HEK293 (cell line): ENCODE results near the gene DGKG.

Experiments
- CTCF ChIA-PET: fragments of 350-600 bp; formaldehyde crosslinking; extraction: SDS; loops from one replicate; lab custom pipeline; 2021; ENCODE audit warnings: antibody characterized with exemption; lab: Yijun Ruan, JAX
- POLR2A ChIA-PET: fragments of 300-600 bp; formaldehyde crosslinking; extraction: SDS; loops from one replicate; lab custom pipeline; 2020; ENCODE audit warnings: antibody characterized with exemption, inconsistent platforms; lab: Yijun Ruan, JAX
- H3K27ac ChIP-seq: fragments of 200-500 bp; sonication (Bioruptor generic); 2 replicates; pipeline ENCODE4 v1.5.1; 2014; ENCODE audit warnings: low read depth, low read length, control low read depth, inconsistent platforms; ENCODE audit errors: extremely low read depth
- H3K36me3 ChIP-seq, 2 experiments: fragments of 200-500 bp in 1 of 2; sonication (Bioruptor generic) in 1 of 2; 1 replicate in 1 of 2; 2 replicates in 1 of 2; pipeline ENCODE4 v1.5.1; 2014 to 2017; ENCODE audit warnings: inconsistent platforms in 2 of 2, low read length in 2 of 2; ENCODE audit not compliant: control insufficient read depth in 2 of 2, insufficient read depth in 1 of 2
- H3K4me1 ChIP-seq: fragments of 200-500 bp; sonication (Bioruptor generic); 2 replicates; pipeline ENCODE4 v1.5.1; 2014; ENCODE audit warnings: mild to moderate bottlenecking, low read length, inconsistent platforms; ENCODE audit not compliant: control insufficient read depth, insufficient read depth
- H3K4me3 ChIP-seq: 2 replicates; pipeline ENCODE4 v1.5.1; 2011; ENCODE audit warnings: low read depth, mild to moderate bottlenecking, control low read depth, low read length, moderate library complexity
- H3K9me3 ChIP-seq: fragments of 200-500 bp; sonication (Bioruptor generic); 2 replicates; pipeline ENCODE4 v1.5.1; 2014; ENCODE audit warnings: low read depth, low read length, inconsistent platforms; ENCODE audit not compliant: control insufficient read depth, insufficient read depth
- GFI1B ChIP-seq: fragments of 450-650 bp; formaldehyde crosslinking; IDR thresholded peaks from 2 replicates; pipeline ENCODE4 v1.5.1; 2016; ENCODE audit warnings: missing biosample characterization, missing genetic modification characterization
- IKZF3 ChIP-seq: fragments of 450-650 bp; IDR thresholded peaks from 2 replicates; pipeline ENCODE4 v1.5.0; 2018; ENCODE audit warnings: missing biosample characterization, mild to moderate bottlenecking, missing genetic modification characterization, moderate library complexity
- KLF9 ChIP-seq: fragments of 450-650 bp; formaldehyde crosslinking; IDR thresholded peaks from 2 replicates; pipeline ENCODE4 v1.5.1; 2016; ENCODE audit warnings: missing biosample characterization, missing genetic modification characterization, low read depth
- MEIS1 ChIP-seq: sonication (generic); formaldehyde crosslinking; IDR thresholded peaks from 2 replicates; pipeline ENCODE4 v1.8.1; 2022; ENCODE audit warnings: missing genetic modification reagents, mild to moderate bottlenecking, borderline replicate concordance
- PBX3 ChIP-seq: sonication (generic); formaldehyde crosslinking; IDR thresholded peaks from 2 replicates; pipeline ENCODE4 v1.8.1; 2022; ENCODE audit warnings: mild to moderate bottlenecking, moderate library complexity, missing genetic modification reagents
- RBAK ChIP-seq: fragments of 450-650 bp; formaldehyde crosslinking; IDR thresholded peaks from 2 replicates; pipeline ENCODE4 v1.5.1; 2016; ENCODE audit warnings: missing biosample characterization, missing genetic modification characterization
- SETDB1 ChIP-seq: IDR thresholded peaks from one replicate; pipeline ENCODE4 v1.6.1; 2017; ENCODE audit warnings: mild to moderate bottlenecking, low read length, moderate library complexity, mixed read lengths; ENCODE audit not compliant: insufficient read length
- SP2 ChIP-seq: fragments of 450-650 bp; formaldehyde crosslinking; IDR thresholded peaks from 2 replicates; pipeline ENCODE4 v1.5.1; 2016; ENCODE audit warnings: missing biosample characterization, missing genetic modification characterization
- SP7 ChIP-seq: fragments of 450-650 bp; formaldehyde crosslinking; IDR thresholded peaks from 2 replicates; pipeline ENCODE4 v1.5.1; 2016; ENCODE audit warnings: missing biosample characterization, missing genetic modification characterization
- TRIM28 ChIP-seq: IDR thresholded peaks from 2 replicates; pipeline ENCODE4 v1.6.1; 2011; ENCODE audit warnings: low read length, control low read depth, borderline replicate concordance
- ZBTB8A ChIP-seq: fragments of 450-650 bp; formaldehyde crosslinking; IDR thresholded peaks from 2 replicates; pipeline ENCODE4 v1.5.1; 2016; ENCODE audit warnings: missing biosample characterization, missing genetic modification characterization
- ZNF10 ChIP-seq: fragments of 450-650 bp; formaldehyde crosslinking; IDR thresholded peaks from 2 replicates; pipeline ENCODE4 v1.5.1; 2017; ENCODE audit warnings: missing biosample characterization, missing genetic modification characterization
- ZNF155 ChIP-seq: fragments of 450-650 bp; formaldehyde crosslinking; IDR thresholded peaks from 2 replicates; pipeline ENCODE4 v1.5.1; 2016; ENCODE audit warnings: missing biosample characterization, missing genetic modification characterization
- ZNF175 ChIP-seq: fragments of 450-650 bp; formaldehyde crosslinking; IDR thresholded peaks from 2 replicates; pipeline ENCODE4 v1.5.1; 2016; ENCODE audit warnings: missing biosample characterization, missing genetic modification characterization
- ZNF23 ChIP-seq: fragments of 450-650 bp; formaldehyde crosslinking; IDR thresholded peaks from 2 replicates; pipeline ENCODE4 v1.5.1; 2016; ENCODE audit warnings: missing biosample characterization, missing genetic modification characterization, borderline replicate concordance
- ZNF274 ChIP-seq, 2 experiments: fragments of 200-500 bp in 1 of 2; fragments of 450-650 bp in 1 of 2; sonication (Bioruptor generic) in 1 of 2; formaldehyde crosslinking in 1 of 2; IDR thresholded peaks; 2 replicates each; pipeline versions ENCODE4 v1.5.1 to v1.6.1; 2014 to 2016; ENCODE audit warnings: borderline replicate concordance in 1 of 2, inconsistent platforms in 1 of 2, low read length in 1 of 2, missing biosample characterization in 1 of 2, missing genetic modification characterization in 1 of 2
- ZNF335 ChIP-seq: fragments of 450-650 bp; formaldehyde crosslinking; conservative IDR thresholded peaks from 2 replicates; pipeline ENCODE4 v1.5.1; 2016; ENCODE audit warnings: missing biosample characterization, missing genetic modification characterization
- ZNF391 ChIP-seq: fragments of 450-650 bp; formaldehyde crosslinking; IDR thresholded peaks from 2 replicates; pipeline ENCODE4 v1.5.1; 2016; ENCODE audit warnings: low read depth, missing biosample characterization, missing genetic modification characterization, borderline replicate concordance
- ZNF423 ChIP-seq: fragments of 450-650 bp; formaldehyde crosslinking; IDR thresholded peaks from 2 replicates; pipeline ENCODE4 v1.5.1; 2016; ENCODE audit warnings: missing biosample characterization, missing genetic modification characterization
- ZNF548 ChIP-seq: fragments of 450-650 bp; formaldehyde crosslinking; IDR thresholded peaks from 2 replicates; pipeline ENCODE4 v1.5.1; 2016; ENCODE audit warnings: missing biosample characterization, missing genetic modification characterization
- ZNF560 ChIP-seq: fragments of 450-650 bp; formaldehyde crosslinking; IDR thresholded peaks from 2 replicates; pipeline ENCODE4 v1.5.1; 2017; ENCODE audit warnings: missing biosample characterization, missing genetic modification characterization, borderline replicate concordance
- ZNF664 ChIP-seq: fragments of 450-650 bp; formaldehyde crosslinking; IDR thresholded peaks from 2 replicates; pipeline ENCODE4 v1.5.1; 2016; ENCODE audit warnings: missing biosample characterization, missing genetic modification characterization
- ZNF670 ChIP-seq: fragments of 450-650 bp; formaldehyde crosslinking; IDR thresholded peaks from 2 replicates; pipeline ENCODE4 v1.5.1; 2016; ENCODE audit warnings: missing biosample characterization, missing genetic modification characterization, low read depth
- ZNF768 ChIP-seq: fragments of 450-650 bp; formaldehyde crosslinking; IDR thresholded peaks from 2 replicates; pipeline ENCODE4 v1.5.1; 2018; ENCODE audit warnings: missing biosample characterization, mild to moderate bottlenecking, missing genetic modification characterization
- ZNF777 ChIP-seq: fragments of 450-650 bp; formaldehyde crosslinking; IDR thresholded peaks from 2 replicates; pipeline ENCODE4 v1.5.1; 2017; ENCODE audit warnings: missing biosample characterization, missing genetic modification characterization, borderline replicate concordance
- ZNF785 ChIP-seq: fragments of 450-650 bp; formaldehyde crosslinking; IDR thresholded peaks from 2 replicates; pipeline ENCODE4 v1.5.1; 2016; ENCODE audit warnings: missing biosample characterization, missing genetic modification characterization
- ZSCAN16 ChIP-seq: fragments of 450-650 bp; formaldehyde crosslinking; IDR thresholded peaks from 2 replicates; pipeline ENCODE4 v1.5.1; 2016; ENCODE audit warnings: missing biosample characterization, missing genetic modification characterization
- ZXDB ChIP-seq: fragments of 450-650 bp; formaldehyde crosslinking; IDR thresholded peaks from 2 replicates; pipeline ENCODE4 v1.5.1; 2016; ENCODE audit warnings: missing biosample characterization, missing genetic modification characterization
- TF ChIP-seq, protein P1 (sequence below): fragments of 450-650 bp; formaldehyde crosslinking; IDR thresholded peaks from 2 replicates; pipeline ENCODE4 v1.5.1; 2017; ENCODE audit warnings: missing biosample characterization, missing genetic modification characterization
- TF ChIP-seq, protein P2 (sequence below): fragments of 450-650 bp; formaldehyde crosslinking; IDR thresholded peaks from 2 replicates; pipeline ENCODE4 v1.5.1; 2016; ENCODE audit warnings: missing biosample characterization, missing genetic modification characterization, low read depth

DGKG gene

DNA sequence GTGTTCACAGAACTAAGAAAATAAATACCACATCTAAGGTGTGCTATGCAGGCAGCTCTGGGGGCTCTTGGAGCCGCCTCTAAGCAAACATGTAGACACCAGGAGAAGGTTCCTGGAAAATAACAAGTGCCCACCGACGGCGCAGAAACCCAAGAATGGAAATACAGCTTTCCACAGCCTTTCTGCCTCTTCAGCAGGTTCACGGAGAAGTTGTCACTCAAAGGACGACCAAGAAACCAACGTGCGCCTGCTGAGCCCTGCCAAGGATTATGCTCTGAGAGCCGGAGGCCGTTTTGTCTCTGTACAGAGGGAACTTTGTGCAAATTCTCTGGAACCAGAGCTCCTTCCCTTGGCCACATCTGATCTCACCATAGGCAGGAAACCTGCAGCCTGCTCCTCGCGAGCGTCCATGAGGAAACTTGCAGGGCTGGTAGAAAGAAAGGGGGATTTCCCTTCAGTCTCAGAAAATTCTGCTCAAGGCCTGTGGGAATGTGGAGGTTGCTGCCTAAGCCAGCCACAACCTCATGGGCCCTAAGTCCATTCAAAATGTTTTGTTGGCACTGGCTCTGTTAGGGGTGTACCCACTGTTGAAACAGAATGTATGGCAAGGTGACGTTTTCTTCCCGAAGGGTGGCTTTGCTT lies 212.6 kb downstream of the DGKG start (continued):
- TF ChIP-seq ZNF23 (no peak), GFI1B (no peak), ZNF560 (tag by site-specific recombination) (no peak), ZNF335 (tag by site-specific recombination) (no peak)

- no peak for TF ChIP-seq ZNF548 (tag by site-specific recombination)
- TF ChIP-seq IKZF3 (tag by site-specific recombination), result no peak
- TF ChIP-seq ZBTB8A (tag by site-specific recombination), result no peak
- no peak for TF ChIP-seq SP7 (tag by site-specific recombination)
- no peak for TF ChIP-seq ZNF768
- no peak for TF ChIP-seq ZNF785 (tag by site-specific recombination)
- no peak for TF ChIP-seq ZNF155
- no peak for TF ChIP-seq RBAK
- no peak for TF ChIP-seq ZSCAN16 (tag by site-specific recombination)
- TF ChIP-seq SP2, result no peak
- TF ChIP-seq, protein P1, sequence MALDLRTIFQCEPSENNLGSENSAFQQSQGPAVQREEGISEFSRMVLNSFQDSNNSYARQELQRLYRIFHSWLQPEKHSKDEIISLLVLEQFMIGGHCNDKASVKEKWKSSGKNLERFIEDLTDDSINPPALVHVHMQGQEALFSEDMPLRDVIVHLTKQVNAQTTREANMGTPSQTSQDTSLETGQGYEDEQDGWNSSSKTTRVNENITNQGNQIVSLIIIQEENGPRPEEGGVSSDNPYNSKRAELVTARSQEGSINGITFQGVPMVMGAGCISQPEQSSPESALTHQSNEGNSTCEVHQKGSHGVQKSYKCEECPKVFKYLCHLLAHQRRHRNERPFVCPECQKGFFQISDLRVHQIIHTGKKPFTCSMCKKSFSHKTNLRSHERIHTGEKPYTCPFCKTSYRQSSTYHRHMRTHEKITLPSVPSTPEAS, result no peak
- TF ChIP-seq MEIS1, result no peak
- no peak for TF ChIP-seq KLF9 (tag by site-specific recombination)
- TF ChIP-seq ZNF391 (tag by site-specific recombination), result no peak
- TF ChIP-seq PBX3 (CRISPR knock-in tag), result no peak
- no peak for TF ChIP-seq ZNF274 (IDR thresholded peaks at IDR 0.05; ENCODE audit: low read length)
- no peak for TF ChIP-seq ZNF274 (tag by site-specific recombination; IDR thresholded peaks at IDR 0.05; ENCODE audit: borderline replicate concordance)
- TF ChIP-seq, protein P2, sequence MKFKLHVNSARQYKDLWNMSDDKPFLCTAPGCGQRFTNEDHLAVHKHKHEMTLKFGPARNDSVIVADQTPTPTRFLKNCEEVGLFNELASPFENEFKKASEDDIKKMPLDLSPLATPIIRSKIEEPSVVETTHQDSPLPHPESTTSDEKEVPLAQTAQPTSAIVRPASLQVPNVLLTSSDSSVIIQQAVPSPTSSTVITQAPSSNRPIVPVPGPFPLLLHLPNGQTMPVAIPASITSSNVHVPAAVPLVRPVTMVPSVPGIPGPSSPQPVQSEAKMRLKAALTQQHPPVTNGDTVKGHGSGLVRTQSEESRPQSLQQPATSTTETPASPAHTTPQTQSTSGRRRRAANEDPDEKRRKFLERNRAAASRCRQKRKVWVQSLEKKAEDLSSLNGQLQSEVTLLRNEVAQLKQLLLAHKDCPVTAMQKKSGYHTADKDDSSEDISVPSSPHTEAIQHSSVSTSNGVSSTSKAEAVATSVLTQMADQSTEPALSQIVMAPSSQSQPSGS (tag by site-specific recombination), result no peak
- TF ChIP-seq ZNF777 (tag by site-specific recombination), result no peak
- TF ChIP-seq ZNF175, result no peak
- ChIA-PET CTCF (no interaction called here), POLR2A (no interaction called here)
- Histone ChIP-seq H3K27ac (no peak overlapping the region), H3K4me1 (no peaks in the 10 kb centered on the region), H3K36me3 (no peaks in the 10 kb centered on the region), H3K4me3 (no peak overlapping the region), H3K9me3 (no peaks in the 10 kb centered on the region)
These were observed 217.8 kb downstream of the DGKG start for GRCh38 chr3:186144257-186144656.

GRCh38 chr3:186143250-186143649 lies 218.8 kb downstream of the DGKG start:
- ChIA-PET CTCF (no interaction called here), POLR2A (no interaction called here)
- H3K36me3 ChIP-seq, result no peaks in the 10 kb centered on the region
- H3K4me3 ChIP-seq, result no peak overlapping the region
- H3K9me3 ChIP-seq, result no peaks in the 10 kb centered on the region
- H3K4me1 ChIP-seq, result no peaks in the 10 kb centered on the region
- no peak overlapping the region for H3K27ac ChIP-seq
- TF ChIP-seq TRIM28, result no peak
- no peak for TF ChIP-seq SETDB1
- TF ChIP-seq ZNF423 (tag by site-specific recombination), result no peak
- no peak for TF ChIP-seq ZNF10
- no peak for TF ChIP-seq ZNF785 (tag by site-specific recombination)
- TF ChIP-seq ZXDB (tag by site-specific recombination), result no peak
- no peak for TF ChIP-seq ZNF664 (tag by site-specific recombination)
- TF ChIP-seq ZNF768, result no peak
- TF ChIP-seq ZNF670 (tag by site-specific recombination), result no peak
